NB4 (cell line): ENCODE results near the gene TMEM39A.

Source experiments
- DNase-seq: peaks from one replicate; pipeline ENCODE4 v3.0.0; 2010; ENCODE audit warnings: low read depth
- H3K4me3 ChIP-seq: one replicate; pipeline ENCODE4 v1.5.1; 2011; ENCODE audit warnings: mild to moderate bottlenecking, low read depth, low read length, moderate library complexity
- MYC ChIP-seq: IDR thresholded peaks from 2 replicates; pipeline ENCODE4 v1.6.1; 2011; ENCODE audit warnings: low read depth, low read length
- POLR2A ChIP-seq: IDR thresholded peaks from 2 replicates; pipeline ENCODE4 v1.6.1; 2011; ENCODE audit warnings: mild to moderate bottlenecking; ENCODE audit not compliant: insufficient read length; ENCODE audit errors: extremely low read depth
- TF ChIP-seq, protein P1 (sequence below): IDR thresholded peaks from 2 replicates; pipeline ENCODE4 v1.6.1; 2011; ENCODE audit warnings: low read depth, low read length
- TF ChIP-seq, protein P2 (sequence below): IDR thresholded peaks from one replicate; pipeline ENCODE4 v1.5.1; 2012; ENCODE audit warnings: low read depth, low read length

The TMEM39A gene

GRCh38 chr3:119402791-119403190, 60.6 kb downstream of the TMEM39A start:
- no peak overlapping the region for H3K4me3 ChIP-seq

DNA sequence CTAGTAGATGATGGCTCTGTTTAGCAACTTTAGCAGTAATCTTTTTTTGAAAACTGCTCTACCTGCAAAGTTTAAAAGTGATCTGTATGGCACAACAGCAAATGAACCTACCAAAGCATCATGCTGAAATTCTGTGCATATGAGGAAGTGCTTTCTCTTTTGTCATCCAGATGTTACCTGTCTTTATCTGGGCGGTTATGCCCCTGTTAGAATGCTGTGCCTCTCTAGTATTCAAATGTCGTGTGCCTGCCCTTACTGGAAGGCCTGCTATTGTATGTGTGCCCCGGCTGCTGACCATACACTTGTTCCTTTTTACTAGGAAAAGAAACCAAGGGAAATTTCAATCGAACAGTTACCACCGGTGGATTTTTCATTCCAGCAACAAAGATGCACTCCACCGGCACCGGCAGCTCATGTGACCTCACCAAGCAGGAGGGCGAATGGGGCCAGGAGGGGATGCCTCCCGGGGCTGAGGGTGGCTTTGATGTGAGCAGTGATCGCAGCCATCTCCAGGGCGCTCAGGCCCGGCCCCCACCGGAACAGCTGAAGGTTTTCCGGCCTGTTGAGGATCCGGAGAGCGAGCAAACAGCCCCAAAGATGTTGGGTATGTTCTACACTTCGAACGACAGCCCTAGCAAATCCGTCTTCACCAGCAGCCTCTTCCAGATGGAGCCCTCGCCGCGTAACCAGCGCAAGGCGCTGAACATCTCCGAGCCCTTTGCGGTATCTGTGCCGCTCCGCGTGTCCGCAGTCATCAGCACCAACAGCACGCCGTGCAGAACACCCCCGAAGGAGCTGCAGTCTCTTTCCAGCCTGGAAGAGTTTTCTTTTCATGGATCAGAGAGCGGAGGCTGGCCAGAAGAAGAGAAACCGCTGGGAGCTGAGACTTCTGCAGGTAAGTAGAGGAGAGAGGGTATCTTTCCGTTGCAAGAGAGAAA, 61.6 kb downstream of the TMEM39A start:
- DNase-seq = no peak
- no peak overlapping the region for H3K4me3 ChIP-seq
- TF ChIP-seq, protein P1, sequence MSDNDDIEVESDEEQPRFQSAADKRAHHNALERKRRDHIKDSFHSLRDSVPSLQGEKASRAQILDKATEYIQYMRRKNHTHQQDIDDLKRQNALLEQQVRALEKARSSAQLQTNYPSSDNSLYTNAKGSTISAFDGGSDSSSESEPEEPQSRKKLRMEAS = no peak
- TF ChIP-seq MYC (no peak), POLR2A (no peak)
- TF ChIP-seq, protein P2, sequence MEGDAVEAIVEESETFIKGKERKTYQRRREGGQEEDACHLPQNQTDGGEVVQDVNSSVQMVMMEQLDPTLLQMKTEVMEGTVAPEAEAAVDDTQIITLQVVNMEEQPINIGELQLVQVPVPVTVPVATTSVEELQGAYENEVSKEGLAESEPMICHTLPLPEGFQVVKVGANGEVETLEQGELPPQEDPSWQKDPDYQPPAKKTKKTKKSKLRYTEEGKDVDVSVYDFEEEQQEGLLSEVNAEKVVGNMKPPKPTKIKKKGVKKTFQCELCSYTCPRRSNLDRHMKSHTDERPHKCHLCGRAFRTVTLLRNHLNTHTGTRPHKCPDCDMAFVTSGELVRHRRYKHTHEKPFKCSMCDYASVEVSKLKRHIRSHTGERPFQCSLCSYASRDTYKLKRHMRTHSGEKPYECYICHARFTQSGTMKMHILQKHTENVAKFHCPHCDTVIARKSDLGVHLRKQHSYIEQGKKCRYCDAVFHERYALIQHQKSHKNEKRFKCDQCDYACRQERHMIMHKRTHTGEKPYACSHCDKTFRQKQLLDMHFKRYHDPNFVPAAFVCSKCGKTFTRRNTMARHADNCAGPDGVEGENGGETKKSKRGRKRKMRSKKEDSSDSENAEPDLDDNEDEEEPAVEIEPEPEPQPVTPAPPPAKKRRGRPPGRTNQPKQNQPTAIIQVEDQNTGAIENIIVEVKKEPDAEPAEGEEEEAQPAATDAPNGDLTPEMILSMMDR = no peak

More at GRCh38 chr3:119402791-119403190, 60.6 kb downstream of the TMEM39A start:
- DNase-seq = no peak
- TF ChIP-seq POLR2A = no peak
- TF ChIP-seq MYC = no peak
- TF ChIP-seq, protein P1 = no peak
- TF ChIP-seq, protein P2 = no peak

GRCh38 chr3:119401069-119401468, 62.3 kb downstream of the TMEM39A start:
- DNase-seq = no peak
- TF ChIP-seq POLR2A (no peak), MYC (no peak)
- TF ChIP-seq, protein P1 = no peak
- TF ChIP-seq, protein P2 = no peak
- no peak overlapping the region for H3K4me3 ChIP-seq

- no peak for DNase-seq
- H3K4me3 ChIP-seq = no peak overlapping the region
- TF ChIP-seq MYC (no peak), POLR2A (no peak)
- TF ChIP-seq, protein P1 = no peak
- TF ChIP-seq, protein P2 = no peak
These were observed 62.9 kb downstream of the TMEM39A start for GRCh38 chr3:119400466-119400865.

DNA sequence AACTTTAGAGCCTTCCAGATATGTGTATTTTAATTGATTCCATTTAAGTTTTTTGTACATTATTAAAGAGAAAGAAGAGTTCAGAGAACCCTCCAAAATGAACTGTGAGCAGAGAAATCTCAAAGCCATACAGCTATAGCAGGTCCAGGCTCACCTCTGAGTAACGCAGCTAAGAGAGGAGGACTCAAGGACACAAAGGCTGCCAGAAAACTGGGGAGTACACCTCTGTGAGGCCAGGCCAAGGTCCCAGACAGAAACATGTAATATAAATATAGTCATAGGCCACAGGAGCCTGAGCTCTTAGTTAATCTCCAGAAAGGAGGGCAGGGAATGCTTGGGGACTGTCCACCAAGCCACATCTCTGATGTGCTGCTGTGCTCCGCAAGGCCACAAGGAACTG, 66.5 kb downstream of the TMEM39A start:
- TF ChIP-seq POLR2A (no peak), MYC (no peak)
- TF ChIP-seq, protein P2 = no peak
- TF ChIP-seq, protein P1 = no peak
- no peak overlapping the region for H3K4me3 ChIP-seq
- DNase-seq = no peak
